CD4-positive, alpha-beta T cell (primary cell): ENCODE measurements around the gene CCDC9. TPM values are rescaled to one million over a fixed set of nuclear protein-coding genes. Genes with fewer than 3 reads are reported as not detected.

ENCODE experiments used
- ATAC-seq: fragments of 200-7000 bp; cut with Tn5 transposase; one replicate; pipeline ENCODE4 v1.10.0; 2022; ENCODE audit warnings: mild to moderate bottlenecking; ENCODE audit not compliant: poor library complexity
- CTCF ChIA-PET: fragments of 350-600 bp; sonication (Branson Sonifier 250); formaldehyde crosslinking; loops from one replicate; lab custom pipeline; 2021; ENCODE audit warnings: antibody characterized with exemption, inconsistent platforms; lab: Charles Lee
- POLR2A ChIA-PET: fragments of 350-600 bp; sonication (Branson Sonifier 250); formaldehyde crosslinking; loops from one replicate; lab custom pipeline; 2021; ENCODE audit warnings: antibody characterized with exemption, inconsistent platforms; lab: Charles Lee
- DNase-seq, 14 experiments: peaks; one replicate each; pipeline ENCODE4 v3.0.0-alpha.2; 2013 to 2020; ENCODE audit warnings: mixed read lengths in 2 of 14
- H3K27ac ChIP-seq, 2 donors: one replicate each; pipeline versions ENCODE4 v1.5.1 to v1.7.0; 2013; ENCODE audit warnings: low read length in 2 of 2, low read depth in 1 of 2, mild to moderate bottlenecking in 1 of 2
- H3K27me3 ChIP-seq, 2 experiments: 1 replicate in 1 of 2; 2 replicates in 1 of 2; pipeline versions ENCODE4 v1.6.1 to v1.7.0; 2013; ENCODE audit warnings: low read length in 2 of 2, control low read depth in 1 of 2, mild to moderate bottlenecking in 1 of 2, moderate library complexity in 1 of 2; ENCODE audit not compliant: insufficient read depth in 2 of 2, control insufficient read depth in 1 of 2
- H3K36me3 ChIP-seq: one replicate; pipeline ENCODE4 v1.6.1; 2013; ENCODE audit warnings: low read length, control low read depth; ENCODE audit not compliant: insufficient read depth
- H3K4me1 ChIP-seq: one replicate; pipeline ENCODE4 v1.6.1; 2013; ENCODE audit warnings: low read length, control low read depth; ENCODE audit not compliant: insufficient read depth
- H3K4me3 ChIP-seq: one replicate; pipeline ENCODE4 v1.5.1; 2013; ENCODE audit warnings: mild to moderate bottlenecking, low read length, moderate library complexity
- H3K9me3 ChIP-seq, 2 experiments: 1 replicate in 1 of 2; 2 replicates in 1 of 2; pipeline versions ENCODE4 v1.6.1 to v1.7.0; 2013; ENCODE audit warnings: low read length in 2 of 2, mild to moderate bottlenecking in 2 of 2, control low read depth in 1 of 2, moderate library complexity in 1 of 2; ENCODE audit not compliant: control insufficient read depth in 1 of 2, insufficient read depth in 1 of 2
- H3K27ac Mint-ChIP-seq: one replicate; pipeline ENCODE4 v1.8.0; 2020; ENCODE audit warnings: mixed read lengths
- H3K27me3 Mint-ChIP-seq: one replicate; pipeline ENCODE4 v1.8.0; 2021; ENCODE audit warnings: mixed read lengths
- H3K36me3 Mint-ChIP-seq: one replicate; pipeline ENCODE4 v1.8.0; 2021; ENCODE audit warnings: low read depth, mixed read lengths
- H3K4me1 Mint-ChIP-seq: one replicate; pipeline ENCODE4 v1.8.0; 2021; ENCODE audit warnings: low read depth, mixed read lengths
- H3K4me3 Mint-ChIP-seq: one replicate; pipeline ENCODE4 v1.8.0; 2020; ENCODE audit warnings: mild to moderate bottlenecking, mixed read lengths
- H3K9me3 Mint-ChIP-seq: one replicate; pipeline ENCODE4 v1.8.0; 2020; ENCODE audit warnings: mixed read lengths
- intact Hi-C, 2 experiments: fragments of 100-400 bp; cut with DNase I in 1 of 2; cut with micrococcal nuclease in 1 of 2; formaldehyde crosslinking; loops; one replicate each; pipeline versions ENCODE4 v1.15.1 to v1.9.0; 2023 to 2025; cut with DNase I, micrococcal nuclease
- total RNA-seq, 174 experiments: library from RNA in 2 of 174; stranded (reverse) in 2 of 174; gene quantifications; one replicate each; pipeline ENCODE4 v1.2.3 and lab custom pipeline; 2021 to 2026
- TF ChIP-seq, protein P1 (sequence below): fragments of 200-600 bp; IDR thresholded peaks from one replicate; pipeline ENCODE4 v1.8.0; 2022; ENCODE audit warnings: antibody characterized with exemption, mild to moderate bottlenecking

CCDC9 gene
- total RNA-seq, 2 experiments from 2014 or later: 68.5 to 74.3 TPM

DNA sequence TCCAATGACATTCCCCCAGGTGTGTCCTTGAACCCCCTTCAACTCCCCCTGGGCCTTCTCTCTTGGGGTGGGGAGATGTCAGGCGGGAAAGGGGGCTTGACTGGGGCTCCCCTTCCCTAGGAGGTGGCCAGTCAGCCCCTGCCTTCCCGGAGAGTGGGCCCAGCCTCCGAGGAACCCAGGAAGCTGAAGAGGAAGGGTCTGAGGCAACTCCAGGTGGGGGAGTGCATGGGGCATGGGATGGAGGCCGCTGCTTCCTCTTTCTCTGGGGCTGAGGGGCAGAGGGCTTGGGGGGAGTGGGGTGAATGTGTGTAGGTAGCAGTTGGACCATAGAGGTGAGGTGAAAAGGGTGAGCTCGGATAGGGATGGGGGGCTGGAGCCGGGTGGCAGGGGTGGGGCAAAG lies 15.6 kb downstream of the CCDC9 start:
- POLR2A ChIA-PET: interaction anchor here (0.8 kb wide), 1 partner anchor 15 kb away, joined by 3 read pairs; the partner anchor contains the start of gene CCDC9
- Mint-ChIP-seq H3K36me3 (peaks cover 62% of the 10 kb centered on the region), H3K27me3 (no peaks in the 10 kb centered on the region), H3K27ac (peak overlapping the region; percentile 99), H3K4me1 (peaks cover 28% of the 10 kb centered on the region), H3K4me3 (peak overlapping the region; percentile 93), H3K9me3 (no peaks in the 10 kb centered on the region)
- no peak overlapping the region for H3K4me3 ChIP-seq
- peaks cover 24% of the 10 kb centered on the region for H3K4me1 ChIP-seq
- no peaks in the 10 kb centered on the region for H3K27me3 ChIP-seq
- no peaks in the 10 kb centered on the region for H3K9me3 ChIP-seq
- intact Hi-C loops: loop anchor here in 1 of 2 experiments (5.0 to 10.0 kb wide), 3 partner anchors 333 to 667 kb away; partner anchors contain the start of genes BICRA and CALM3
- TF ChIP-seq, protein P1, sequence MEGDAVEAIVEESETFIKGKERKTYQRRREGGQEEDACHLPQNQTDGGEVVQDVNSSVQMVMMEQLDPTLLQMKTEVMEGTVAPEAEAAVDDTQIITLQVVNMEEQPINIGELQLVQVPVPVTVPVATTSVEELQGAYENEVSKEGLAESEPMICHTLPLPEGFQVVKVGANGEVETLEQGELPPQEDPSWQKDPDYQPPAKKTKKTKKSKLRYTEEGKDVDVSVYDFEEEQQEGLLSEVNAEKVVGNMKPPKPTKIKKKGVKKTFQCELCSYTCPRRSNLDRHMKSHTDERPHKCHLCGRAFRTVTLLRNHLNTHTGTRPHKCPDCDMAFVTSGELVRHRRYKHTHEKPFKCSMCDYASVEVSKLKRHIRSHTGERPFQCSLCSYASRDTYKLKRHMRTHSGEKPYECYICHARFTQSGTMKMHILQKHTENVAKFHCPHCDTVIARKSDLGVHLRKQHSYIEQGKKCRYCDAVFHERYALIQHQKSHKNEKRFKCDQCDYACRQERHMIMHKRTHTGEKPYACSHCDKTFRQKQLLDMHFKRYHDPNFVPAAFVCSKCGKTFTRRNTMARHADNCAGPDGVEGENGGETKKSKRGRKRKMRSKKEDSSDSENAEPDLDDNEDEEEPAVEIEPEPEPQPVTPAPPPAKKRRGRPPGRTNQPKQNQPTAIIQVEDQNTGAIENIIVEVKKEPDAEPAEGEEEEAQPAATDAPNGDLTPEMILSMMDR: no peak
- H3K36me3 ChIP-seq: peaks cover 33% of the 10 kb centered on the region
- H3K27ac ChIP-seq: no peak overlapping the region
- peak in 1 of 14 experiments; percentile 42 for DNase-seq
- CTCF ChIA-PET: interaction anchor here (1.0 kb wide), 1 partner anchor 77 kb away, joined by 3 read pairs; the partner anchor contains the start of gene DHX34
- no peak for ATAC-seq

DNA sequence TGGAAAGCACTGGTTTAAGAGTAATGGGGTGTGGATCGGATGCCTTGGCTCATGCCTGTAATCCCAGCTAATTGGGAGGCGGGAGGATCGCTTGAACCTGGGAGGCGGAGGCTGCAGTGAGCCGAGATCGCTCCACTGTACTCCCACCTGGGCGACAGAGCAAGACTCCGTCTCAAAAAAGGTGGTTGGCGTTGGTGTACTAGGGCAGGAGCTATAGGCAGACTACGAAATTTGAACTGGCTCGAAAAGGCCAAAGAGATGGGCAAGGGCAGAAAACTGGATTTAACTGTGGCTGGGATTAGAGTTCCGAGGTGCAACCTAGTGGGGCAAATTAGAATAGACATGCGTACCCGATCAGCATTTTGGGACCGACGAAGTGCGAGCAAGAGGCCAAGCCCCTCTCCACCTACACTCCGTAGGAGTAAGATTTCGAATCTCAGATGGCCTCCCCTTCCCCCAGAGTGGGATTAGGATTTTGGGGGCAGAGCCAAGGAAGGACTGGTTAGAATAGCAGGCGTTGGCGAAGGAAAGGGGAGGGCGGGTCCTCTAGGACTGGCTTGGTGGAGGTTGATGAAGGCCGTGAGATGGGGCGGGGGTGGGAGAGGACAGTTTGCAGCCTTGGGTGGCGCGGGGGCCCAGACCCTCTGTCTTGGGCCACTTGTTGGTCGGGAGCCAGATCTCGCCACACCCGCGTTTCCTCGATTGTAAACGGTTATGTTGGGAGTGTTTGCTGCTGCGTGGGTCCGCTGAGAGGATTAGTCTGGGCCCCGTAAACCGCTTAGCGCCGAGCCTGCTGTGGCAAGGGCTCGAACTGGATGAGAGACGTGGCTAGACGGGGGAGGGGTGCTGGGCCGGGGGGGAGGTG lies 16.4 kb downstream of the CCDC9 start:
- DNase-seq (peak in 3 of 14 experiments; percentile 40 to 73 (median 56)), ATAC-seq (no peak)
- Histone ChIP-seq H3K36me3 (peaks cover 28% of the 10 kb centered on the region), H3K9me3 (no peaks in the 10 kb centered on the region), H3K27ac (peak overlapping the region; percentile 40 to 92), H3K4me3 (peak overlapping the region; percentile 100), H3K4me1 (peaks cover 24% of the 10 kb centered on the region), H3K27me3 (no peaks in the 10 kb centered on the region)
- POLR2A ChIA-PET: interaction anchor here (0.8 to 2.9 kb wide), 2 partner anchors 16 to 46 kb away, joined by 3 to 32 read pairs; partner anchors contain the start of gene CCDC9
- H3K36me3 Mint-ChIP-seq: peaks cover 58% of the 10 kb centered on the region
- TF ChIP-seq, protein P1: no peak
- no peaks in the 10 kb centered on the region for H3K27me3 Mint-ChIP-seq
- H3K4me1 Mint-ChIP-seq: peaks cover 28% of the 10 kb centered on the region
- intact Hi-C loops: loop anchor here in 1 of 2 experiments (1.0 to 10.0 kb wide), 4 partner anchors 15 to 668 kb away; partner anchors contain the start of genes BICRA and CALM3
- CTCF ChIA-PET: no interaction called here
- H3K4me3 Mint-ChIP-seq: peak overlapping the region; percentile 93
- no peaks in the 10 kb centered on the region for H3K9me3 Mint-ChIP-seq
- peak overlapping the region; percentile 99 for H3K27ac Mint-ChIP-seq

DNA sequence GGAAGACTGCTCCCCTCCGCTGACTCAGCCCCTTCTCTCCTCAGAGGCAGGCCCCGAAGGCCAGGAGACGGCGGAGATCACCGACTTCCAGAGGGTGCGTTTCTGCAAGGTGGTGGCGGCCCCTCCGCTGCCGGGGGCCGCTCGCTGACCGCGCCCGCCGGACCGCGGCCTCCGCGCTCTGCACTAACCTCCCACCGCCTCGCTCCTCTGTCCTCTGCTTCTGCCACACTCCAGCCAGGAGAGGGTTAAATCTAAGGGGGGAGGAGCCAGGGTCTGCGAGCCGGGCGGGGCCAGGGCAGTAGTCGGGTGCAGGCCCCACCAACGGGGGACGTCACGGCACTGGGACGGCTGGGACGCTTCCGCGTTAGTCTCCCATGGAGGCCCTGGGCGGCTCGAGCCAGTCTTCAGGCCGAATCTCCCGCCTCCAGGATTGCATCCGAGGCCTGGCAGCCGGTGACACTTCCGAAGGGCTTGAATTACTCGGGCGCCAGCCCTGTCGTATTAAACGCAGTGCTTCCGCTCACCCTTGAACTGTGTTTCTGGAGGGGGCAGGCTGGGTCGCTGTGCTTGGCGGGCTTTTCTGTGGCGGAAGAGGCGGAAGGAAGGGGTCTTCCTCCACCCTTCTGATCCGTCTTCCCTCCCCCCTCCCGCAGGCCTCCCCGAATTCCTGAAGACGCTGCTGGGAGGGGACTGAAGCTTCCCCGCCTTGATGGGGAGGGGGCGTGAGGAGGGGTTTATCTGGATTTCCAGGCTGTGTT lies 17.2 kb downstream of the CCDC9 start:
- Histone ChIP-seq H3K4me3 (peak overlapping the region; percentile 100), H3K27me3 (no peaks in the 10 kb centered on the region), H3K9me3 (no peaks in the 10 kb centered on the region), H3K4me1 (peaks cover 24% of the 10 kb centered on the region), H3K27ac (peak overlapping the region; percentile 92 to 99), H3K36me3 (peaks cover 25% of the 10 kb centered on the region)
- Mint-ChIP-seq H3K27me3 (no peaks in the 10 kb centered on the region), H3K36me3 (peaks cover 52% of the 10 kb centered on the region), H3K27ac (peak overlapping the region; percentile 99), H3K4me3 (peak overlapping the region; percentile 100), H3K9me3 (no peaks in the 10 kb centered on the region), H3K4me1 (peaks cover 28% of the 10 kb centered on the region)
- intact Hi-C loops: loop anchor here (1.0 to 10.0 kb wide), 7 partner anchors 16 to 669 kb away; partner anchors contain the start of genes BICRA (in 1 of the 2), CALM3 (in 1 of the 2), CCDC9 (in 1 of the 2) and DHX34 (in 1 of the 2)
- peak; percentile 63 for ATAC-seq
- ChIA-PET CTCF (interaction anchor here (0.6 to 1.2 kb wide), 3 partner anchors 11 to 27 kb away, joined by 3 read pairs; no protein-coding TSS in a partner anchor), POLR2A (interaction anchor here (0.7 to 3.1 kb wide), 19 partner anchors 14 to 1720 kb away, joined by 3 to 124 read pairs (median 7); partner anchors contain the start of genes CCDC9, DHX34, GYS1 and KPTN)
- TF ChIP-seq, protein P1: no peak
- peak; percentile 82 to 95 (median 88) for DNase-seq
